Cardiac septum (tissue), 1 donor: Measurements from ENCODE around the gene TRNAU1AP. TPM values are rescaled to one million over a fixed set of nuclear protein-coding genes. Genes with fewer than 3 reads are reported as not detected.
"Not testable (repeated sequence)": the region's sequence is repeated elsewhere in the genome, so short reads cannot be mapped to it uniquely, and the experiment has no call there.

Source experiments
- DNase-seq: peaks from one replicate; pipeline ENCODE4 v3.0.0-alpha.2; 2020; ENCODE audit warnings: low spot score
- intact Hi-C: fragments of 100-400 bp; cut with DNase I; formaldehyde crosslinking; loops from one replicate; pipeline ENCODE4 v1.14.0; 2022
- total RNA-seq: library from RNA; stranded (reverse); fragmentation: NEBNext Ultra II Directional; extraction: Animal tissue kit (Norgen Biotek cat#: 25700); gene quantifications from one replicate; pipeline ENCODE4 v1.2.1, GENCODE V29; 2021
- donor health status: DM: no; HTN: no; CAD: no.

TRNAU1AP gene
- total RNA-seq, 1 donor from 2014 or later, result 17.6 TPM

- intact Hi-C loops, result no loop called here
- no peak for DNase-seq
Observed at GRCh38 chr1:28565726-28566125, 12.8 kb downstream of the TRNAU1AP start.

GRCh38 chr1:28566931-28567330 lies 14.0 kb downstream of the TRNAU1AP start:
- intact Hi-C loops, result no loop called here

DNA sequence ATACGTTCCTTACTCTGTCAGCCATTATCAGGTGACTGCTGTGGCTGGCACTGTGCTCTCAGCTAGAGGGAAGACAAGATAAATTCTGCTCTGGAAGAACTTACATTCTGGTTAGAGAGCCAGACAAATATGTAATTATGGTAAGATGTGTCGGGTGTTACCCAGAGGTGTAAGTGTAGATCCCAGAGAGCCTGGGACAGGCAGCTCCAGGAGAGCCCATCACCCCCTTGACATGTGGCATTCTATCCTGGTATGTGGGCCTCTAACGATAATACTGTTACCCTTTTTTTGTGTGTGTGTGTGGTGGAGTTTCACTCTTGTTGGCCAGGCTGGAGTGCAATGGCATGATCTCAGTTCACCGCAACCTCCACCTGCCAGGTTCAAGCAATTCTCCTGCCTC lies 19.0 kb downstream of the TRNAU1AP start:
- intact Hi-C loops, result no loop called here
- no peak for DNase-seq

More at GRCh38 chr1:28566931-28567330, 14.0 kb downstream of the TRNAU1AP start:
- DNase-seq, result no peak

GRCh38 chr1:28572891-28573290 lies 20.0 kb downstream of the TRNAU1AP start:
- intact Hi-C loops, DNase-seq: not testable (repeated sequence)

DNA sequence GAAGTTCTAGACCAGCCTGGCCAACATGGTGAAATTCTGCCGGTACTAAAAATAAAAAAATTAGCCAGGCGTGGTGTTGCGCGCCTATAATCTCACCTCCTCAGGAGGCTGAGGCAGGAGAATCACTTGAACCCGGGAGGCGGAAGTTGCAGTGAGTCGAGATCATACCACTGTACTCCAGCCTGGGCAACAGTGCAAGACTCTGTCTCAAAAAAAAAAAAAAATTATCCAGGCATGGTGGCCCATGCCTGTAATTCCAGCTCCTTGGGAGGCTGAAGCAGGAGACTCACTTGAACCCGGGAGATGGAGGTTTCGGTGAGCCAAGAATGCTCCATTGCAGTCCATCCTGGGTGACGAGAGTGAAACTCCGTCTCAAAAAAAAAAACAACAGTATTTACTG lies 20.7 kb downstream of the TRNAU1AP start:
- DNase-seq, result no peak
- intact Hi-C loops, result no loop called here

- DNase-seq, result no peak
- intact Hi-C loops, result no loop called here
Observed at GRCh38 chr1:28577052-28577678, 24.3 kb downstream of the TRNAU1AP start.

DNA sequence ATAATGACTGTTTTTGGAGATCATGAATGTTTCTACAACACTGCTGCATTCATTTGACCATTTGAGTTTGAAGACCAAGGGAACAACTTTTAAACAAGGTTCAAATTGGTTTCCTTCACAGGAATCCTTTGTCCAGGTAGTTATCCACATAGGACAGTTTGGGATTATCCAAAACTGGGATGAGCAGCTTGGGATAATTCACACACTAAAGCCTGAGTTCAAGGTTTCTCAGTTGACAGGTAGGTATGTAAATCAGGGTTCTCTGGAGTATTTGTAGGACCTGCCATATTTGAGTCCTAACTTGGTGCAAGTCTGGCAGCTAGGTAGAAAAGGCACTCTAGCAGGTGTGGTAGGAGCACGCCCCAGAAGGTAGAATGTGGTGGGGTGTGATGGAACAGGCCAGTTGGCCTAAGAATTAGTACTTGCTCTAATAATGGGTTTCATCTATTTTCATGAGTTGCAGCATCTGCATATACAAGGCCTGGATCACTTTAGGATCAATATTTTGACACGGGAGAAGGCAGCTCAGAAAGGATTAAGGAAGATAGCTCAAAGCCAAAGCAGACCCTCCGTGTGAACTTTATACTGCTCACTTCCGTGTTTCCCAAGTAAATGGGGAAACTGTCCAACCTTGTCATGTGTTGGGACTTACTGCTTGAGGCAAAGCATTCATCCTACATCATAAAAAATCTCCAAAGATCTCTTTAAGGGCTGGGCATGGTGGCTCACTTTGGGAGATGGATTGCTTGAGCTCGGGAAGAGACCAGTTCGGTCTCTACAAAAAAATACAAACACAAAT lies 25.1 kb downstream of the TRNAU1AP start:
- intact Hi-C loops, result no loop called here
- DNase-seq, result no peak

DNA sequence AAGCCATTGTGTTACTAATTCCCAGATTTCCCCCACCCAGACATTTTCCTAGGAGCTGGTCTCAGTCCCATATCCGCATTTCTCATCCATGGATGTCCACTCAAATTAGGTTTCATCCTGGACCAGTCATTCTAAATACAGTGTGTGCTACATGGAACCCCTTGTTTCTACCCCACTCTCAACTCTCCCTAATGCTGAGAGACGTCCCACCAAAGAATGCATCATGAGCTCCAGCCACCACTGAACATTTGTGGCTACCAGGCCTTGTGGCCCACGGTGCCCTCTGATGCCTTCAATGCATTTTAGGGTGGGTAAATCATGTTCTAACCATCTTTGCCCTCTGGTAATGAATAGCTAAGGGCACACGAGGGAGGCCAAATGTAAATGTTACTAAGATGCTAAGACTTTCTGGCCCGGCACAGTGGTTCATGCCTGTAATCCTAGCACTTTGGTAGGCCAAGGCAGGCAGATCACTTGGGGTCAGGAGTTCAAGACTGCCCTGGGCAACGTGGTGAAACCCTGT lies 25.9 kb downstream of the TRNAU1AP start:
- intact Hi-C loops, result no loop called here

DNA sequence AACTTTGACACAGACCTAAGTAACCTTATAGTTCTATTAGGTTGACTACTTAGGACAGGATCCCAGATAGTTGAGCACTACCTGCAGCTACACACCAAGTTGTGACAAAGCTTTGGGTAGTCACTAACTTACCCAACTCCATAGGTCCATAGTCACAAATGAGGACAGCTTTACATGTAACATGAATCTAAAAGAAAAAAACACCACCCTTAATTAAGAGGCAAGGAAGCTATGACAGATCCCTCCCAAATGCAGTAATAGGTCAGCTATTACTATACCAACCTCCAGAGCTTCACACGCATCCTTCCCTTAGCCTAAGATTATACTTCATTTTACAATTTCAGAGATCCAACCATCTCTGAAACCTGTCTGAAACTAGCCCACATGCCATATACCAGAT lies 26.5 kb downstream of the TRNAU1AP start:
- intact Hi-C loops, result no loop called here
- no peak for DNase-seq

More for the DNA sequence above, 25.9 kb downstream of the TRNAU1AP start:
- DNase-seq, result no peak

DNA sequence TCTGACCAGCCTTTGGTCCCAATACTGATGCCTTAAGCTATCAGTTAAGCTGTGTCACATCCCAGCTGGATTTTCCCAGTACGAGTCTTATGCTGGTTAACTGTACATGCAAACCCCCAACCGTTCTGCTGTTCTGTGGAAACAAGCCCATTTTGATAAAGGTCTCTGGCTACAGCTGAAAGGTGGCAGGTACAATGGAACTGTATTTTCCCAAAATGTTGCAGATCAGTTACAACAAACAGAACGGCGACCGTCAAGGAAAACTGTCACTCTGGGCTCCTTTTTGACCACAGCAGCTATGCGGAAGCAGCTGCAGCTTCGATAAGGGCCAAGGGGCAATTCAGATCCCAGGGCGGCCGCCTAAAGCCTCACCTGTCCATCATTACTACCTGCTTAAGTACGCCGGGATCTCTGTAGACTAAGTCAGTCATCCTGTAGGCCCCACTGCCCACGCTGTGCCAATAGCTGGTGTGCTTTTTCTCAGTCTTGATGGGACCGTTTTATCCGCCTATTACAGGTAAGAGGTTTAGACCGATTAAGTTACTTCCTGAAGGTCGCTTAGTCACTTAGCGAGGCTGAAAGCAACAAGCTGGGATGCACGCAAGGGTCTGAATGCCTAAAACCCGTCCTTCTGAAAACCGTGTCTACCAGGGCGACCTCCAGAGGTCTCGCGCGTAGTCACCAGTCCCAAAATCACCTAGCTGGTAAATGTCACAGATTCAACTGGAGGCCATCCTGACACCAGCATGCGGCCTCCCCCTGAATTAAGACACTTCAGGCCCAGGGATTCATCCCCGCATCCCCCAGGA lies 28.0 kb downstream of the TRNAU1AP start:
- DNase-seq, result no peak
- intact Hi-C loops, result loop anchor here (1.0 to 5.0 kb wide), 5 partner anchors 28 to 209 kb away; partner anchors contain the start of genes GMEB1, RCC1 and TRNAU1AP

DNA sequence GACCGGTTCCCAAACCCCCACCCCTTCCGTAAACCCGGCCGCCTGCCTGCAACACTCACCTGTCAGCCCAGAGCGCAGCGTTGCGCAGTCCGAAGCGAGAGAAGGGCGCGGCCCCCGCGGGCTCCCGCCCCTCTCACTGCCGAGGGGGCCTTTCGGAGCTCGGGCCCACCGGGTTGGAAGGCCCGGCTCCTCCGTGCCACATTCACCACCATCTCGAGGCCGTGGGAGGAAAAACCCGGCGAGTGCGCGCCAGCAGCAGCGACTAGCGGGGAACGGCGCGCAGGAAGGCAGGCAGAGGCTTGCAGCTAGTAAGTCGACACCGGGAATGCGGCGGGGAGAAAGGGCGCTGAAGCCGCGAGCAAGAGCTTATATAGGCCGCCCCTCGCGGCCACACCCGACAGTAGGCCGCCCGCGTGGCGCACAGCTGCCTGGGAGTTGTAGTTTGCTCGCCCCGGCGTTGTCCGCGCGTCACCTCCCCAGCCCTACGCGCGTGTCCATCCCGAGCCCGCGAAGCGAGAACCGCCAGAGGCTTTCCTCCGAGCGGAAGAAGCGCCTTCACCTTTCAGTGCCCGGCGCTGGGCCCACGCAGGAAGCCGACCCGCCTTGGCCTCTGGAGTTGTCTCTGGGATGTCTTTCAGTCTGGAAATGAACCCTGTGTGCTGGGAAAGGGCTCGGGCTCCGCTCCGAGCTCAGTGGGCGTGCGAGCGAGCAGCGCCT lies 28.8 kb downstream of the TRNAU1AP start:
- peak; percentile 96 for DNase-seq
- intact Hi-C loops, result loop anchor here (1.0 to 5.0 kb wide), 5 partner anchors 29 to 209 kb away; partner anchors contain the start of genes GMEB1, RCC1 and TRNAU1AP

- DNase-seq, result no peak
- intact Hi-C loops, result loop anchor here (5.0 kb wide), 2 partner anchors 85 to 210 kb away; partner anchors contain the start of gene GMEB1
Observed at GRCh38 chr1:28582248-28582615, 29.3 kb downstream of the TRNAU1AP start.

- intact Hi-C loops, DNase-seq: not testable (repeated sequence)
Observed at GRCh38 chr1:28586585-28587391, 33.9 kb downstream of the TRNAU1AP start.

GRCh38 chr1:28591708-28592320 lies 38.9 kb downstream of the TRNAU1AP start, which contains the start of gene RAB42:
Gene RAB42, plus strand, starts transcription at chr1:28592265. Its CDS starts 247 bp downstream, at chr1:28592512.
- no peak for DNase-seq
- intact Hi-C loops, result no loop called here

DNA sequence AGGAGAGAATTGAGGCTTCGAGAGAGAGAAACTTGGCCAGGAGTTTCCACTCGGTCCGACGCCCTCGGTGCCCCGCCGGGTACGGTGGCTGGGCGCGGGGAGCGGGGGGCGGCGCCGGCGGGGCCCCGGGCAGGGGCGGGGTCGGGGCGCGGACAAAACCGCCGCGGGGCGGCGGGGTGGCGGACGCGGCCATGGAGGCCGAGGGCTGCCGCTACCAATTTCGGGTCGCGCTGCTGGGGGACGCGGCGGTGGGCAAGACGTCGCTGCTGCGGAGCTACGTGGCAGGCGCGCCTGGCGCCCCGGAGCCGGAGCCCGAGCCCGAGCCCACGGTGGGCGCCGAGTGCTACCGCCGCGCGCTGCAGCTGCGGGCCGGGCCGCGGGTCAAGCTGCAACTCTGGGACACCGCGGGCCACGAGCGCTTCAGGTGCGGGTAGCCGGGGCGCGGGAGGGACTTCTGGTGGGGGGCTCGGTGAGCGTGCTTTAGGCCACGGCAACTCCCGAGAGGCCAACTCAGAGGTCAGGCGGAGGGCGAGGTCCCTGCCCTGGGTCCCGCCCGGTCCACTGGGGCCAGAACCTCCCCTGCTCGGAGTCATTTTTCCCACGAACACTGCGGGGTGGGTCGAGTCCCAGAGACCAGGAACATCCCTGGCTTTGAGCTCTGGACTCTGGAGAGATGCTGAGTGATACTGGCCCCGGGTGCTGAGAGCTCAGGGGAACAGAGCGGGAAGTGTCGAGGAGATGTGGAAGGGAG lies 39.6 kb downstream of the TRNAU1AP start:
- no peak for DNase-seq
- intact Hi-C loops, result no loop called here

GRCh38 chr1:28593988-28594356 lies 41.1 kb downstream of the TRNAU1AP start:
- DNase-seq, intact Hi-C loops: not testable (repeated sequence)
